Measurements from ENCODE around the gene RXFP4. TPM values are rescaled to one million over a fixed set of nuclear protein-coding genes. Genes with fewer than 3 reads are reported as not detected.

RXFP4 gene
- total RNA-seq, 4 donors from 2014 or later = not detected

DNA sequence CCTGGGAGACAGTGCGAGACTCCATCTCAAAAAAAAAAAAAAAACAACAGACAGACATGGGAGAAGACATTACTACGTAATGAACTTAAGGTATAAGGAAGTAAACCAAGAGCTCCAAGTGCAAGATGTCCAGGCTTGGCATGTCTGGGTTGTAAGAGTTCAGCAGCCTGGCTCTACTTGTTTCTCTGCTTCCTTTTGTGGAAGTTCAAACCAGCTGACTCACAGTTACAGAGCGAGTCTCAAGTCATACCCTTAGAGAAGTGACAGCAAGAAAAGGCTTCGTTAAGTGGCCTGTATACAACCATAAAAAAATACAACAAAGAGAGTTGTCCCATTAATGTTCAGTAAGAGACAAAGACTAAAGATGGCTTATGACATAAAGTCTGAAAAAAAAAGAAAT, 31.5 kb upstream of the RXFP4 start:
- Histone ChIP-seq H3K27ac (peak overlapping the region; percentile 95 to 97), H3K4me3 (peak overlapping the region in 1 of 2 donors; percentile 91), H3K36me3 (no peaks in the 10 kb centered on the region), H3K9me3 (no peaks in the 10 kb centered on the region), H3K27me3 (no peaks in the 10 kb centered on the region), H3K4me1 (no peaks in the 10 kb centered on the region)
- DNase-seq = no peak
- intact Hi-C loops (cut with DNase I; ENCODE audit: low total_unique reads) = no loop called here
- TF ChIP-seq CTCF (IDR thresholded peaks at IDR 0.05) (no peak), POLR2A (IDR thresholded peaks at IDR 0.05) (no peak)

DNA sequence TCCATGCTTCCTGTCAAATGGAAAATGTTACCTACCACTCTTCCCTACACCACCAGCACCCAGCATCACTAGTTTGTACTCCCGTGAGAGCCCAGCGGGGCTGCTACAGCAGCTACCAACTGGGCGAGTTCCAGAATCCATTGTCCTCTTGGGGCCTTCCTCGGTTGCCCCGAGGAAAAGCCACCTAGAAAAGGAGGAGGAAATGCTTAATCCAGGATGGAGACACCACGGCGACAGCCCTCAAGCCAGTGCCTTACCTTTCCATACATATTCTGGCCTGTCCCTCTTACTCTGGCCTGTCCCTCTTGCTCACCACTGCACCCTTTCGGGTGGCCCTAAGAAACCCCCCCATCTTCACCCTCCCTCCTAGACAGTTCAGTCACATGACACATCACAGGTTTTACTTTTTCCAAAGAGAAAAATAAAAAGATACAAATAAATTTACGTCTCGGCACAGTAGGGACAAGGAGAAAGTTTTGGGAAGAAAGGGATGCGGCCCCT, 30.8 kb upstream of the RXFP4 start:
- H3K9me3 ChIP-seq = no peaks in the 10 kb centered on the region
- TF ChIP-seq CTCF (IDR thresholded peaks at IDR 0.05) (no peak), POLR2A (IDR thresholded peaks at IDR 0.05) (no peak)
- peak overlapping the region; percentile 84 to 91 for H3K4me3 ChIP-seq
- H3K27me3 ChIP-seq = no peaks in the 10 kb centered on the region
- peak overlapping the region; percentile 95 to 97 for H3K27ac ChIP-seq
- no peaks in the 10 kb centered on the region for H3K36me3 ChIP-seq
- no peaks in the 10 kb centered on the region for H3K4me1 ChIP-seq
- intact Hi-C loops (cut with DNase I; ENCODE audit: low total_unique reads) = no loop called here
- DNase-seq = peak in 1 of 2 donors; percentile 29

- Histone ChIP-seq H3K27me3 (no peaks in the 10 kb centered on the region), H3K4me3 (peak within 1 kb of the TSS; percentile 84 to 91), H3K36me3 (no peaks in the 10 kb centered on the region), H3K9me3 (no peaks in the 10 kb centered on the region), H3K27ac (peak within 1 kb of the TSS; percentile 95 to 97), H3K4me1 (no peaks in the 10 kb centered on the region)
- TF ChIP-seq POLR2A (IDR thresholded peaks at IDR 0.05) (peak; percentile 63 to 64), CTCF (IDR thresholded peaks at IDR 0.05) (peak in 2 of 4 experiments; percentile 13 to 45)
- intact Hi-C loops (cut with DNase I; ENCODE audit: low total_unique reads) = no loop called here
- peak; percentile 84 for DNase-seq
These were observed 30.0 kb upstream of the RXFP4 start, which contains the start of gene RIT1 for GRCh38 chr1:155911156-155912055. Gene RIT1, minus strand, starts transcription at chr1:155911349. Its CDS starts 588 bp downstream, at chr1:155910761.

GRCh38 chr1:155912056-155912536, 29.3 kb upstream of the RXFP4 start:
- intact Hi-C loops (cut with DNase I; ENCODE audit: low total_unique reads) = no loop called here
- no peak for TF ChIP-seq POLR2A (IDR thresholded peaks at IDR 0.05)
- no peak for TF ChIP-seq CTCF (IDR thresholded peaks at IDR 0.05)

More at GRCh38 chr1:155912056-155912536, 29.3 kb upstream of the RXFP4 start:
- DNase-seq = no peak
- Histone ChIP-seq H3K27me3 (no peaks in the 10 kb centered on the region), H3K9me3 (no peaks in the 10 kb centered on the region), H3K27ac (peak overlapping the region; percentile 95 to 97), H3K36me3 (no peaks in the 10 kb centered on the region), H3K4me1 (no peaks in the 10 kb centered on the region), H3K4me3 (no peak overlapping the region)
